Endodermal cell (in vitro differentiated cells): ENCODE measurements around the gene ZNF587. TPM values are rescaled to one million over a fixed set of nuclear protein-coding genes. Genes with fewer than 3 reads are reported as not detected.
"Not testable (repeated sequence)": the region's sequence is repeated elsewhere in the genome, so short reads cannot be mapped to it uniquely, and the experiment has no call there.

Experiments used
- DNase-seq: peaks from one replicate; pipeline ENCODE4 v3.0.0-alpha.2; 2017
- H3K27ac ChIP-seq: 2 replicates; pipeline ENCODE4 v1.5.1; 2013; ENCODE audit warnings: mild to moderate bottlenecking, low read depth, low read length, moderate library complexity
- H3K27me3 ChIP-seq: 2 replicates; pipeline ENCODE4 v1.6.1; 2013; ENCODE audit warnings: mild to moderate bottlenecking, low read length, moderate library complexity; ENCODE audit not compliant: insufficient read depth, control insufficient read depth, poor library complexity, severe bottlenecking
- H3K36me3 ChIP-seq: 2 replicates; pipeline ENCODE4 v1.7.0; 2013; ENCODE audit warnings: mild to moderate bottlenecking, low read length, moderate library complexity; ENCODE audit not compliant: control insufficient read depth, insufficient read depth
- H3K4me1 ChIP-seq: one replicate; pipeline ENCODE4 v1.7.0; 2013; ENCODE audit warnings: low read length; ENCODE audit not compliant: control insufficient read depth, insufficient read depth
- H3K4me3 ChIP-seq: 2 replicates; pipeline ENCODE4 v1.5.1; 2013; ENCODE audit warnings: mild to moderate bottlenecking, low read length, moderate library complexity
- H3K9ac ChIP-seq: 2 replicates; pipeline ENCODE4 v1.6.1; 2013; ENCODE audit warnings: mild to moderate bottlenecking, low read length, moderate library complexity; ENCODE audit not compliant: poor library complexity, severe bottlenecking; ENCODE audit errors: extremely low read depth
- H3K9me3 ChIP-seq: 2 replicates; pipeline ENCODE4 v1.6.1; 2013; ENCODE audit warnings: mild to moderate bottlenecking, low read length, moderate library complexity; ENCODE audit not compliant: control insufficient read depth
- H3K27ac Mint-ChIP-seq: 2 replicates; pipeline ENCODE4 v1.8.0; 2020; ENCODE audit warnings: mixed read lengths
- H3K27me3 Mint-ChIP-seq: 2 replicates; pipeline ENCODE4 v1.8.0; 2021; ENCODE audit warnings: mild to moderate bottlenecking, mixed read lengths; ENCODE audit not compliant: insufficient read depth
- H3K36me3 Mint-ChIP-seq: 2 replicates; pipeline ENCODE4 v1.8.0; 2020; ENCODE audit warnings: low read depth, mixed read lengths
- H3K4me1 Mint-ChIP-seq: 2 replicates; pipeline ENCODE4 v1.8.0; 2020; ENCODE audit warnings: mixed read lengths
- H3K4me3 Mint-ChIP-seq: 2 replicates; pipeline ENCODE4 v1.8.0; 2020; ENCODE audit warnings: mild to moderate bottlenecking, moderate library complexity, mixed read lengths
- H3K9me3 Mint-ChIP-seq: 2 replicates; pipeline ENCODE4 v1.8.0; 2020; ENCODE audit warnings: mild to moderate bottlenecking, mixed read lengths
- WGBS, 2 experiments: methylation state at CpG; one replicate each; pipeline versions ENCODE4 v1.1.5 to v1.1.7; 2013; ENCODE audit warnings: missing lambda C conversion rate in 2 of 2, mixed read lengths in 1 of 2; ENCODE audit not compliant: insufficient coverage in 1 of 2, insufficient read length in 1 of 2; 5-methylcytosine and 5-hydroxymethylcytosine counted together
- total RNA-seq, 2 donors: library from RNA; stranded (reverse); fragmentation: NEBNext Ultra II Directional in 1 of 2; extraction: Animal tissue kit (Norgen Biotek cat#: 25700) in 1 of 2; gene quantifications; 2 replicates in 1 of 2; 3 replicates in 1 of 2; pipeline ENCODE4 v1.2.1, GENCODE V29; 2021
- TF ChIP-seq, protein P1 (sequence below): fragments of 200-600 bp; sonication (generic); conservative IDR thresholded peaks from 2 replicates; pipeline ENCODE4 v1.5.0; 2021; ENCODE audit warnings: antibody characterized with exemption, mild to moderate bottlenecking

ZNF587 gene
- total RNA-seq, 2 donors from 2014 or later = 64.1 to 98.1 TPM

DNA sequence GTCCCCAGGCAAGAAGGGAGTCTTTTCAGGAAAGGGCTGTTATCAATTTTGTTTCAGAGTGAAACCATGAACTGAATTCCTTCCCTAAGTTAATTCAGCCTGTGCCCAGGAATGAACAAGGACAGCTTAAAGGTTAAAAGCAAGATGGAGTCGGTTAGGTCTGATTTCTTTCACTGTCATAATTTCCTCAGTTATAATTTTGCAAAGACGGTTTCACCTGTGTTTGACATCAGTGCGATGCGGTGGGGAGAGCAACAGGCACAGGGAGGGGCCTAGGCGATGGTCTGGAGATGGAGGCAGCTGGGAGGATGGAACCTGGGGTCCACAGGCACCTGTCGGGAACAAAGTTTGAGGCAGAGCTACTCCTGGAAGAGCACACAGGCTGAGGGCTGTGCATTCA, 29.1 kb upstream of the ZNF587 start:
- no peaks in the 10 kb centered on the region for H3K27me3 Mint-ChIP-seq
- no peak for DNase-seq
- 88 to 91% methylated on average over 6 of the region's 6 CpGs for WGBS, 2 experiments
- peaks cover 27% of the 10 kb centered on the region for H3K36me3 Mint-ChIP-seq
- peak overlapping the region; percentile 97 for H3K27ac Mint-ChIP-seq
- Histone ChIP-seq H3K4me1 (peaks cover 7% of the 10 kb centered on the region), H3K4me3 (peak overlapping the region; percentile 89), H3K27me3 (no peaks in the 10 kb centered on the region), H3K9ac (peak overlapping the region; percentile 93), H3K27ac (no peak overlapping the region), H3K9me3 (no peaks in the 10 kb centered on the region), H3K36me3 (peaks cover 24% of the 10 kb centered on the region)
- peaks cover 49% of the 10 kb centered on the region for H3K4me1 Mint-ChIP-seq
- H3K9me3 Mint-ChIP-seq = no peaks in the 10 kb centered on the region
- peak overlapping the region; percentile 95 for H3K4me3 Mint-ChIP-seq
- TF ChIP-seq, protein P1, sequence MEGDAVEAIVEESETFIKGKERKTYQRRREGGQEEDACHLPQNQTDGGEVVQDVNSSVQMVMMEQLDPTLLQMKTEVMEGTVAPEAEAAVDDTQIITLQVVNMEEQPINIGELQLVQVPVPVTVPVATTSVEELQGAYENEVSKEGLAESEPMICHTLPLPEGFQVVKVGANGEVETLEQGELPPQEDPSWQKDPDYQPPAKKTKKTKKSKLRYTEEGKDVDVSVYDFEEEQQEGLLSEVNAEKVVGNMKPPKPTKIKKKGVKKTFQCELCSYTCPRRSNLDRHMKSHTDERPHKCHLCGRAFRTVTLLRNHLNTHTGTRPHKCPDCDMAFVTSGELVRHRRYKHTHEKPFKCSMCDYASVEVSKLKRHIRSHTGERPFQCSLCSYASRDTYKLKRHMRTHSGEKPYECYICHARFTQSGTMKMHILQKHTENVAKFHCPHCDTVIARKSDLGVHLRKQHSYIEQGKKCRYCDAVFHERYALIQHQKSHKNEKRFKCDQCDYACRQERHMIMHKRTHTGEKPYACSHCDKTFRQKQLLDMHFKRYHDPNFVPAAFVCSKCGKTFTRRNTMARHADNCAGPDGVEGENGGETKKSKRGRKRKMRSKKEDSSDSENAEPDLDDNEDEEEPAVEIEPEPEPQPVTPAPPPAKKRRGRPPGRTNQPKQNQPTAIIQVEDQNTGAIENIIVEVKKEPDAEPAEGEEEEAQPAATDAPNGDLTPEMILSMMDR = no peak

DNA sequence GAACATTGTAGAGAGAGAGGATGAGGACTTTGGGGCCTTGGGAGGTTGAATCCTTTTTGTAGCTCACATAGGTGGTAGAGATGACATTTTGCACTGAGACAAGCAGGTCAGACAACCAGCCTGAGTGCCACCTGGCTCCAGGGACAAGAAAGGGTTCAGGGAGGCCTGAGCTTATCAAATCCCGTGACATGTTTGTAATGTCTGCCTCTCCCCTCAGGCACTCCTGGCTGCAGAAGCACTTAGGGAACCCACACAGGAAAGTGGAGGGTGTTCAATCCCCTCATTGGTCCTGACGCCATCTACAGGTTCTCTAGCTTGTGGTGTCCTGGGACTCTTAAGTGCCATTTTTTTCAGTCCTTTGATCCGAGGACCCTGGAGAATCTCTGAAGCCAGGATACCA, 28.6 kb upstream of the ZNF587 start:
- peaks cover 29% of the 10 kb centered on the region for H3K36me3 ChIP-seq

DNA sequence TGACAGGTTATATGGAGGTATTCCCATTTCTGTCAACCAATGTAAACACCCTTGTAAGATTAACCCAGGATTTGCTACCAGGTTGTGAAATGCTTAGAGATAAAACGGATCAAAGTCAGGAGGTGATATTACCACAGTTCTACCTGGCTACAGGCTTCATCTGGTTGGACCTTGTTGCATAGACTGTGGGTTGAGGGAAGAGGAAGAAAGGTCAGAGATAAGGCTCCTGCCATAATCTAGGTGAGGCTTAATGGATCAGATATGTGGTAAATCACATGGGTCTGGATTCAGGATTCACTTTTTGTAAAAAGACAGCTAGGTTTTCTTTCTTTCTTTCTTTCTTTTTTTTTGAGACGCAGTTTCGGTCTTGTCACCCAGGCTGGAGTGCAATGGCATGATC, 28.2 kb upstream of the ZNF587 start:
- not testable (repeated sequence) for H3K27me3 ChIP-seq, H3K9ac ChIP-seq, DNase-seq, H3K27ac ChIP-seq, H3K27me3 Mint-ChIP-seq, H3K27ac Mint-ChIP-seq, H3K9me3 Mint-ChIP-seq, H3K4me1 ChIP-seq, H3K4me3 ChIP-seq, H3K9me3 ChIP-seq
- peaks cover 36% of the 10 kb centered on the region for H3K36me3 Mint-ChIP-seq
- H3K36me3 ChIP-seq = peaks cover 33% of the 10 kb centered on the region
- peaks cover 49% of the 10 kb centered on the region for H3K4me1 Mint-ChIP-seq
- 94 to 97% methylated on average over 2 of the region's 3 CpGs for WGBS, 2 experiments
- peak overlapping the region; percentile 95 for H3K4me3 Mint-ChIP-seq

More for the DNA sequence above, 28.6 kb upstream of the ZNF587 start:
- H3K27ac ChIP-seq, H3K27me3 Mint-ChIP-seq, H3K9me3 Mint-ChIP-seq, H3K27me3 ChIP-seq, H3K4me1 ChIP-seq, H3K9me3 ChIP-seq, DNase-seq: not testable (repeated sequence)
- Histone ChIP-seq H3K9ac (peak overlapping the region; percentile 93), H3K4me3 (peak overlapping the region; percentile 89)
- whole genome bisulfite sequencing, 2 experiments = 75% methylated on average over 1 of the region's 3 CpGs; no CpG with 5 or more reads in 1 of the 2 experiments
- H3K4me3 Mint-ChIP-seq = peak overlapping the region; percentile 95
- peak overlapping the region; percentile 97 for H3K27ac Mint-ChIP-seq
- H3K4me1 Mint-ChIP-seq = peaks cover 48% of the 10 kb centered on the region
- H3K36me3 Mint-ChIP-seq = peaks cover 32% of the 10 kb centered on the region

DNA sequence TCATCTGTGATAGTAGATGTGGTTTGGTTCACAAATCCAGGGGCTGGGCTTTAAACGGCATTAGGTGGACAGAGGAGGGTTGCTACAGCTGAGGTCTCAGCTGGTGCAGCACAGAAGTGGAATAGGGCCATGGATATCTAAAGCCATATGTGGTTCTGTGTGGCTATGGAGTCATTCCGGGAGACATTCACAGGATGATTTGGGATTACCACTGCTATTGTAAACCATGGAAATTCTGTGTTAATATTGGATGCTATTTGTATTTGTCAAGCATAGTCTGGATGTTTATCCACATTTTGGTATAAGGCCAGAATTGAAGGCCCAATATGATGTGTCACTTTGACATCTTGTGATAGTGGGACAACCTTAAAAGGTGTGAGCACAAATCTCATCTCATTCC, 26.5 kb upstream of the ZNF587 start:
- not testable (repeated sequence) for H3K27me3 Mint-ChIP-seq, H3K9ac ChIP-seq, H3K27me3 ChIP-seq, H3K4me3 Mint-ChIP-seq, DNase-seq, H3K27ac Mint-ChIP-seq, H3K9me3 ChIP-seq, H3K9me3 Mint-ChIP-seq, H3K4me1 ChIP-seq, H3K27ac ChIP-seq
- Mint-ChIP-seq H3K36me3 (peaks cover 46% of the 10 kb centered on the region), H3K4me1 (peaks cover 47% of the 10 kb centered on the region)
- peaks cover 43% of the 10 kb centered on the region for H3K36me3 ChIP-seq
- WGBS, 2 experiments = 88 to 100% methylated on average over 1 to 2 of the region's 2 CpGs
- peak overlapping the region; percentile 69 for H3K4me3 ChIP-seq

DNA sequence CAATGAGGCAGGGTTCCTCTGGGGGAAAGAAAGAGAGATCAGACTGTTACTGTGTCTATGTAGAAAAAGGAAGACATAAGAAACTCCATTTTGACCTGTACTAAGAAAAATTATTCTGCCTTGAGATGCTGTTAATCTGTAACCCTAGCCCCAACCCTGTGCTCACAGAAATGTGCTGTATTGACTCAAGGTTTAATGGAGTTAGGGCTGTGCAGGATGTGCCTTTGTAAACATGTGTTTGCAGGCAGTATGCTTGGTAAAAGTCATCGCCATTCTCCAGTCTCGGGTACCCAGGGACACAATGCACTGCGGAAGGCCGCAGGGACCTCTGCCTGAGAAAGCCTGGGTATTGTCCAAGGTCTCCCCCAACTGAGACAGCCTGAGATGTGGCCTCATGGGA, 26.1 kb upstream of the ZNF587 start:
- not testable (repeated sequence) for H3K27me3 ChIP-seq, DNase-seq, H3K9ac ChIP-seq, H3K27me3 Mint-ChIP-seq, H3K9me3 ChIP-seq, H3K4me1 ChIP-seq, H3K27ac ChIP-seq, H3K9me3 Mint-ChIP-seq
- peaks cover 44% of the 10 kb centered on the region for H3K36me3 ChIP-seq
- peak overlapping the region; percentile 69 for H3K4me3 ChIP-seq
- Mint-ChIP-seq H3K4me1 (peaks cover 43% of the 10 kb centered on the region), H3K4me3 (peak overlapping the region; percentile 39), H3K36me3 (peaks cover 46% of the 10 kb centered on the region), H3K27ac (peak overlapping the region; percentile 84)
- 85 to 100% methylated on average over 2 to 4 of the region's 4 CpGs for WGBS, 2 experiments
